Erythroblast (primary cell): ENCODE results near the gene HTR2A.

Source experiments
- DNase-seq, 2 experiments: peaks; one replicate each; lab custom pipeline; 2025; lab: John Stamatoyannopoulos, UW
- GATA1 ChIP-seq: IDR thresholded peaks from 2 replicates; pipeline ENCODE4 v1.6.1; 2011; ENCODE audit warnings: low read depth, mild to moderate bottlenecking, control low read depth, low read length, moderate library complexity
- POLR2A ChIP-seq: IDR thresholded peaks from 2 replicates; pipeline ENCODE4 v1.6.1; 2011; ENCODE audit warnings: mild to moderate bottlenecking, low read length

Gene HTR2A

GRCh38 chr13:46896341-46897137, at the start of gene HTR2A:
Gene HTR2A, minus strand, starts transcription at chr13:46897053. Its CDS starts 1,147 bp downstream, at chr13:46895906.
- no peak for DNase-seq
- TF ChIP-seq POLR2A = no peak
- no peak for TF ChIP-seq GATA1

GRCh38 chr13:46936525-46936924, 39.7 kb upstream of the HTR2A start:
- TF ChIP-seq POLR2A = no peak
- TF ChIP-seq GATA1 = no peak
- no peak for DNase-seq

DNA sequence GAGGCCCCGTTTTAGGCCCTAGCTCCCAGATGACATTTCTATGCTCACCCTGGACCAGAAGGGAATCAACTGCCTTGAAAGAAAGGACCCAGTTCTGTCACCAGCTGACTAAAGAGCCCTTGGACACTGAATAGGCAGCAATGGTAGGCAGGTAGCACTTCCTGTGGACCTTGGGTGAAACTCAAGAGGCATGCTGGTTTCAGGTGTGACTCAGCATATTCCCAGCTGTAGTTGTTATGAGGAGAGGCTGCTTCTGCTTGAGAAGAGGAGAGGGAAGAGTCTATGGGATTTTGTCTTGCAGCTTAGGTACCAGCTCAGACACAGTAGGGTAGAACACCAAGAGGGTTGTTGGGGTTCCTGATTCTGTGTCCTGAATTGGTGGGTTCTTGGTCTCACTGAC, 37.9 kb upstream of the HTR2A start:
- TF ChIP-seq GATA1 (no peak), POLR2A (no peak)
- peak in 1 of 2 experiments; percentile 2 for DNase-seq

DNA sequence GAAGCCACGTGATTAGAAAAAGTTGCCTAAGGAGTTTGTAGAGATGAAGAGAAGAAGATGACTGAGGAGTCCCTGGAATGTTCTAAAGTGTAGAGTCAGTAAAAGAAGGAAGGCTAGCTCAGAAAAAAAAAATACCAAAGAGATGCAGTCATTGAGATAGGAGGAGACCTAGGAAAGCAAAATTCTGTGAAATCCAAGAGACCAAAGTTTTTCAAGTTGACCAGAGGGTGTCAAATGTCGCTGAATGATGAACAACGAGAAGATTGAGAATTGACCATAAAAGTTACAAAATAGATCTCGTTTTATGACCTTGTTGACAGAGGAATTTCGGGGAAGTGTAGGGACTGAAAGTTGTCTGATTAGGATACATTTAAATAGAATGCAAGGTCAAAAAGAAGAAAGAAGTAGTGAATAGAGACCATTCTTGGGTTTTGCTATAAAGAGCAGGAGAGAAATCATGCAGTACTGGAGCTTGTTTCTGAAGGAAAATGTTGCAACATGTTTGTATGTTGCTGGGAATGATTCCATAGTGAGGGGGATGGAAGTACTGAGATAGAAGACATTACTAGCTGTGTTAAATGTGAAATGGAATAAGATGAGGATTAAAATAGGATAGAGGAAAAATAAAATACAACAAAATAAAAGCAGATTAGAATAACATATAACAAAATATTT, 30.2 kb upstream of the HTR2A start:
- TF ChIP-seq GATA1 (no peak), POLR2A (no peak)
- DNase-seq = no peak

GRCh38 chr13:46925486-46925885, 28.6 kb upstream of the HTR2A start:
- no peak for TF ChIP-seq POLR2A
- TF ChIP-seq GATA1 = no peak
- no peak for DNase-seq

- no peak for TF ChIP-seq POLR2A
- DNase-seq = no peak
Measured at GRCh38 chr13:46914341-46914740, 17.5 kb upstream of the HTR2A start.

DNA sequence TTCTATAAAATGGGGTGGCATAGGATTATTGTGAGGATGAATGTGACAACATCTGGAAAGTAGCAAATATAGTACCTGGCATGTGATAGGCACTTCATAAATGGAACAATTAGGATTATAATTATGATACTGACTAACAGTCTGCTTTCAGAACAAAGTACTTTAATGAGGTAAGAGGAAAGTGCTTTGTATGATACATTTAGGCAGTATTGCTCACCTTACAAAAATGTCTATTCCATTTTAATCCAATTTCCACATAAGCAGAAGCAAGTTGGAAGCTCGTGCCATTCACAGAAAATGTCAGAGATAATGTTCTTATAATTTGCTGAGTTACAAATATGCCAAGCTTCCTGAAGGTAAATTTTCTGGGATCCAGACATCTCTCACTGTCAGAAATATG, 16.9 kb upstream of the HTR2A start:
- no peak for TF ChIP-seq GATA1
- no peak for TF ChIP-seq POLR2A
- DNase-seq = no peak

GRCh38 chr13:46909042-46909441, 12.2 kb upstream of the HTR2A start:
- no peak for DNase-seq
- TF ChIP-seq POLR2A = no peak
- no peak for TF ChIP-seq GATA1

GRCh38 chr13:46908501-46908900, 11.6 kb upstream of the HTR2A start:
- DNase-seq = no peak
- TF ChIP-seq POLR2A = no peak
- TF ChIP-seq GATA1 = no peak

DNA sequence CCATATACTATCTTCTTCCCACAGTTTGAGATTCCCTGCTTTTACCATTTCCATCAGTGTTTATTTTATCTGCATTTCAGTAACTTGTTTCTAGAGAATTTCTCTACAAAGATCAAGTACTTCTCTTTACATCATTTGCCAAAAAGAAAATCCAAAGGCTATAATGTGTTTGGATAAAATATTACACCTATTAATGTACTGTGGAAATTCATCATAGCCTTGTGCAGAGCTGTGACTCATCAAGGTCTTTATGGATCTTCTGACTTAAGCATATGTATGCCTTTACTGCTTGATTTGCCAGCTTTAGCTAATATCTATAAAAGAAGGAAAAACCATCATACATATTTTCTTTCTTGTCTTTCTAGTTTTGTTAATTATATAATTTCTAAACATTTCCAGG, 9.6 kb upstream of the HTR2A start:
- no peak for TF ChIP-seq POLR2A
- no peak for TF ChIP-seq GATA1

DNA sequence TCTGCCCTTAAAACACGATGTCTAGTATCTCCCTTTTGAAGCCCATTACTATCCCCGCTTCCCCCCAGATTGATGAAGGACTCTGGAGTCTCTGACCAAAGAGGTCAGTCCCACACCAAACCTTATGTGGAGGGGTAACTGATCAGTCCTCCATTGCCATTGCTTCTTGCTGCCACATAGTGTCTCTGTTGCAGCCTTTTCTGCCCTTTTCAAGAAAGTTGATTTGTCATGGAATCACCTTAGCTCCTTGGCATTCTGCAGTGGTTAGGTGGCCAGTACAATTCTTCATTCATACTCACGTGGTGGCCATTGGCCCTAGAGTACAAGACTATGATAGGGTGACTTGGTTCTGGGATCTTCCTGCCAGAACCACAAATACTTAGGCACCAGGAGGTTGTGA, 8.4 kb upstream of the HTR2A start:
- TF ChIP-seq GATA1 = no peak
- no peak for TF ChIP-seq POLR2A

More for the DNA sequence above, 9.6 kb upstream of the HTR2A start:
- no peak for DNase-seq

GRCh38 chr13:46903748-46904147, 6.9 kb upstream of the HTR2A start:
- TF ChIP-seq GATA1 = no peak
- no peak for TF ChIP-seq POLR2A
- DNase-seq = no peak

More for the DNA sequence above, 8.4 kb upstream of the HTR2A start:
- peak in 1 of 2 experiments; percentile 2 for DNase-seq

DNA sequence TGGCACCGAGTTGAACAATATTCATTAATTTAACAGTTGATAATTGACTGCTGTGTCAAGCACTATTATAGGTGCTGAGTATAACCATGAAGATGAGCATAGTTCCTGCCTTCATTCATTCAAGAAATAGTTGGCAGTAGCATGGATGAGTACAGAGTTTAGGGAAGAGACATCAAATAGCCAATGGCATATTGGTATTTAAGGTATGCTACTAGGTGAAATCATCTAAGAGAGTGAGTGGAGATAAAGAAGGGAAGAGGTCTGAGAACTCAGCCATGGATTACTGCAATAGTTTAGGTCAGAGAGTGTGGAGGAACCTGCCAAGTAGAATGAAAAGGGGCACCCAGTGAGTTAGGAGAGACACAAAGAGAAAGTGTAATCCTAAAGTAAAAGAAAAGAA, 4.9 kb upstream of the HTR2A start:
- no peak for TF ChIP-seq GATA1
- TF ChIP-seq POLR2A = no peak
- no peak for DNase-seq

DNA sequence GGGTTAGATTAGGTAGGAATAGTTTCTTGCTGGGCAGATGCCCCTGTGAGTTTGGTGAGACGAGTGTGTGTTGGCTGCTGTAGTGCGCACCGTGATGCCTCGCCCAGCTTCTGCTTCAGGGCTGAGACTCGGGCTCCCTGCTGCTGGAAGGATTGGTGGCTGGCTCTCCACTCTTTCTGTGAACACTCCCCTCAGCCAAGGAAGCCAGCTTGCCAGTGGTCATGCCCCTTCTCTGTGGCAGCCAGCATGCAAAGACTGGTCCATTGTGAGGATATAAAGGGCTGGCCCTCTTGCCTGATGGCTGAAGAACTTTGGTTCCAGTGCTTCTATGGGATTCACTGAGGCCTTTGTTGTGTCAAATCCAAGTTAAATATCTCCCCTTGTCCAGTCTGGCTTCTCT, 2.9 kb upstream of the HTR2A start:
- DNase-seq = no peak
- TF ChIP-seq GATA1 = no peak
- TF ChIP-seq POLR2A = no peak
